ENCODE measurements around the gene RBM19.

GRCh38 chr12:113896841-113897240, 69.3 kb downstream of the RBM19 start:
- TF ChIP-seq CTCF (IDR thresholded peaks at IDR 0.05), result no peak
- no peak for TF ChIP-seq POLR2A (IDR thresholded peaks at IDR 0.05)

Data from lower leg skin (tissue), 3 donors.